Prostate gland (tissue), 2 donors: ENCODE data around the gene C8A. TPM values are rescaled to one million over a fixed set of nuclear protein-coding genes. Genes with fewer than 3 reads are reported as not detected.

Experiments
- DNase-seq: peaks from one replicate; pipeline ENCODE4 v3.0.0-alpha.2; 2019; ENCODE audit warnings: low spot score
- H3K27ac ChIP-seq, 2 donors: fragments of 200-600 bp; sonication (generic); 2 replicates each; pipeline ENCODE4 v1.5.1; 2017 to 2019
- H3K27me3 ChIP-seq: fragments of 200-600 bp; sonication (generic); replicated peaks from 2 replicates; pipeline ENCODE4 v1.5.1; 2019; ENCODE audit not compliant: insufficient read depth
- H3K36me3 ChIP-seq, 2 donors: fragments of 200-600 bp; sonication (generic); 1 replicate in 1 of 2; 2 replicates in 1 of 2; pipeline versions ENCODE4 v1.5.1 to v1.8.1; 2017 to 2019
- H3K4me1 ChIP-seq: fragments of 200-600 bp; sonication (generic); replicated peaks from 2 replicates; pipeline ENCODE4 v1.5.1; 2019
- H3K4me3 ChIP-seq, 2 donors: fragments of 200-600 bp; sonication (generic); 2 replicates each; pipeline ENCODE4 v1.5.1; 2017 to 2019
- H3K9me3 ChIP-seq: fragments of 200-600 bp; sonication (generic); 2 replicates; pipeline ENCODE4 v1.5.1; 2017
- POLR2A ChIP-seq: fragments of 450-650 bp; IDR thresholded peaks from one replicate; pipeline ENCODE4 v1.6.1; 2016; ENCODE audit warnings: antibody characterized with exemption, mild to moderate bottlenecking
- POLR2AphosphoS5 ChIP-seq: sonication (generic); formaldehyde crosslinking; IDR thresholded peaks from one replicate; pipeline ENCODE4 v1.6.1; 2017; ENCODE audit warnings: antibody characterized with exemption
- WGBS: methylation state at CpG from one replicate; pipeline ENCODE4 v1.1.5; 2018; 5-methylcytosine and 5-hydroxymethylcytosine counted together
- intact Hi-C: fragments of 100-400 bp; cut with DNase I; formaldehyde crosslinking; loops from one replicate; pipeline ENCODE4 v1.14.2; 2022
- total RNA-seq, 2 donors: library from RNA; depleted of rRNA; stranded (reverse); fragments of >200 nt; gene quantifications; one replicate each; pipeline ENCODE4 v1.1.0, GENCODE V29; 2016
- TF ChIP-seq, protein P1 (sequence below), 4 experiments: fragments of 200-600 bp in 2 of 4; fragments of 450-650 bp in 2 of 4; sonication (generic) in 2 of 4; IDR thresholded peaks; 1 replicate in 3 of 4; 2 replicates in 1 of 4; pipeline ENCODE4 v1.5.1; 2016 to 2019; ENCODE audit warnings: antibody characterized with exemption in 4 of 4, mild to moderate bottlenecking in 2 of 4, moderate library complexity in 2 of 4

Gene C8A
- total RNA-seq, 2 donors from 2014 or later: not detected

DNA sequence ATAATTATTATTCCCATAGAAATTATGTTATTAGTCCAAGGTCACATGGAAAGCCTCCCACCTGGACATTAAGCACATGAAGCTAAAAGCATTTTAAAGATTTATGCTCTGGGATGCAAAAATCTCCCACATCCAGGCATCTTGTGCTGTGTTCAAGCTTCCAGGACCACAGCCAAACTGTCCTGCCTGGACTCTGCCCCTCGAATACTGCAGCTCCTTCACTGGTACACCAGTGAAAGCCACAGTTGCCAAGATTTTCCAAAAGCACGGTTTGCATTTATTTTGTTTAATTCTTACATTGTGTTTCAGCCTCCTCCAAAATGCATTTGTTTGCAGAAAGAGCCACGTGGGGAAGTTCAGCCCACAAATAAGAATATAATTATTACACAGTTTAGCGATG lies 72.6 kb downstream of the C8A start:
- Histone ChIP-seq H3K4me3 (no peak overlapping the region), H3K27me3 (no peaks in the 10 kb centered on the region), H3K36me3 (no peaks in the 10 kb centered on the region), H3K27ac (no peak overlapping the region), H3K9me3 (no peaks in the 10 kb centered on the region), H3K4me1 (no peaks in the 10 kb centered on the region)
- intact Hi-C loops: no loop called here
- no peak for DNase-seq
- WGBS: 38% methylated on average over 4 of the region's 4 CpGs
- TF ChIP-seq, protein P1, sequence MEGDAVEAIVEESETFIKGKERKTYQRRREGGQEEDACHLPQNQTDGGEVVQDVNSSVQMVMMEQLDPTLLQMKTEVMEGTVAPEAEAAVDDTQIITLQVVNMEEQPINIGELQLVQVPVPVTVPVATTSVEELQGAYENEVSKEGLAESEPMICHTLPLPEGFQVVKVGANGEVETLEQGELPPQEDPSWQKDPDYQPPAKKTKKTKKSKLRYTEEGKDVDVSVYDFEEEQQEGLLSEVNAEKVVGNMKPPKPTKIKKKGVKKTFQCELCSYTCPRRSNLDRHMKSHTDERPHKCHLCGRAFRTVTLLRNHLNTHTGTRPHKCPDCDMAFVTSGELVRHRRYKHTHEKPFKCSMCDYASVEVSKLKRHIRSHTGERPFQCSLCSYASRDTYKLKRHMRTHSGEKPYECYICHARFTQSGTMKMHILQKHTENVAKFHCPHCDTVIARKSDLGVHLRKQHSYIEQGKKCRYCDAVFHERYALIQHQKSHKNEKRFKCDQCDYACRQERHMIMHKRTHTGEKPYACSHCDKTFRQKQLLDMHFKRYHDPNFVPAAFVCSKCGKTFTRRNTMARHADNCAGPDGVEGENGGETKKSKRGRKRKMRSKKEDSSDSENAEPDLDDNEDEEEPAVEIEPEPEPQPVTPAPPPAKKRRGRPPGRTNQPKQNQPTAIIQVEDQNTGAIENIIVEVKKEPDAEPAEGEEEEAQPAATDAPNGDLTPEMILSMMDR (IDR thresholded peaks at IDR 0.05): no peak
- no peak for TF ChIP-seq POLR2AphosphoS5
- TF ChIP-seq POLR2A: no peak

DNA sequence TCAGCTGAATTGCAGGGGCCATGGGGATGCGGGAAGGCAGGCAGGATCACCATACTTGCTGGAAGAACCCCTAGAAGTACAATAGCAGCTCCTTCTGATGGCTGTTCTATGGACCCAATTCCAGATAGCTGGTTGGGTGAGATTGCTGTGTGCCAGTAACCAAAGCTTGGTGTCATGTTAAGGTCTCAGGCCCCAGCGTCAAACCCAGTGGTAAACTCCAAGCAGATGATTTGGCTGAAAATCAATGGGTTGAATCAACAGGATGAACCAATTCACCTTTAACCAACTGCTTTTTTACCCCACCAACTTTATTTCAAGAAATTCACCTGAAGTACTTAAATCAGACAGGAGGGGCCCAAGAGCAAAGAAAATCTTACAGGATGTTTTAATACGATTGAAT lies 73.4 kb downstream of the C8A start:
- Histone ChIP-seq H3K4me1 (no peaks in the 10 kb centered on the region), H3K4me3 (no peak overlapping the region), H3K27me3 (no peaks in the 10 kb centered on the region), H3K27ac (no peak overlapping the region), H3K36me3 (no peaks in the 10 kb centered on the region), H3K9me3 (no peaks in the 10 kb centered on the region)
- WGBS: 95% methylated on average over 3 of the region's 3 CpGs
- no peak for DNase-seq
- intact Hi-C loops: no loop called here
- TF ChIP-seq POLR2A (no peak), POLR2AphosphoS5 (no peak)
- TF ChIP-seq, protein P1 (IDR thresholded peaks at IDR 0.05): no peak

DNA sequence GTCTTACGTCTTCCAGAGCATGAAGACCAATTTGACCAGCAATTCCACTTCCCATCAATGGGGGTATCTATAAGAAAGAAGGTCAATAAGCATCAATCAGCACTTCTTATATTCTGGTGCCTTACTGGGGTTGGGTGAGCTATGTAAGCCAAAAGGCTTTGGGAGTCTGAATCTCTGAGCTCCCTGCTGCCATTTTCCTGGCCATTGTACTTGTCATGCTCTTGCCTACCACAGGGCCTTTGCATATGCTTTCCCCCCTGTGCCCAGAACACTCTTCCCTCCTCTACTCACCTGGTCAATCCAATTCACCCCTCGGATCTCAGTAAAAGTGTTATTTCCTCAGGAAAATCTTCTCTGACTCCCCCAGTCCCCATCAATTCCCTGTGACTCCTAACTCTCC lies 74.9 kb downstream of the C8A start:
- intact Hi-C loops: no loop called here
- TF ChIP-seq POLR2A: no peak
- TF ChIP-seq, protein P1 (IDR thresholded peaks at IDR 0.05): no peak
- TF ChIP-seq POLR2AphosphoS5: no peak
- H3K4me1 ChIP-seq: no peaks in the 10 kb centered on the region
- no peak for DNase-seq
- 95% methylated on average over 2 of the region's 2 CpGs for WGBS
- no peaks in the 10 kb centered on the region for H3K9me3 ChIP-seq
- no peaks in the 10 kb centered on the region for H3K27me3 ChIP-seq
- H3K27ac ChIP-seq: no peak overlapping the region
- H3K36me3 ChIP-seq: no peaks in the 10 kb centered on the region
- no peak overlapping the region for H3K4me3 ChIP-seq

DNA sequence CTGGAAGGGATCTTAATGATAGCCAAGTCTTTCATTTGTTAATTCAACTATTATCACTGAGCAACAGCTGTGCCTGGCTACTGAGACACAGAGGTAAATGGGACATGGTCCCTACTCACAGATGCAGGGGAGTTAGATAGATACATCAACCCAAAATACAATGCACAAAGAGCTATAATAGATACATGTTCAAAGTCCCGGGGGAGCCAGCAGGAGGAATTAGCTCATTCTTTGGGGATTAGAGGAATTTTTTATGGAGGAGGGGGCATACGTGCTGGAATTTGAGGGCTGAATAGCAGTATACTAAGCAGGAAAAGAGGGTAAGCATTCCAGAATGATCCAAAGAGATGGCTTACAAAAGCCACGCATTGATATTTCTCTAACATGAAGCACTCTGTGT lies 76.6 kb downstream of the C8A start:
- DNase-seq: no peak
- WGBS: 81% methylated on average over 3 of the region's 3 CpGs
- H3K27ac ChIP-seq: no peak overlapping the region
- no peaks in the 10 kb centered on the region for H3K27me3 ChIP-seq
- TF ChIP-seq, protein P1 (IDR thresholded peaks at IDR 0.05): no peak
- no peak for TF ChIP-seq POLR2A
- TF ChIP-seq POLR2AphosphoS5: no peak
- no peak overlapping the region for H3K4me3 ChIP-seq
- no peaks in the 10 kb centered on the region for H3K4me1 ChIP-seq
- intact Hi-C loops: no loop called here
- H3K9me3 ChIP-seq: no peaks in the 10 kb centered on the region
- H3K36me3 ChIP-seq: no peaks in the 10 kb centered on the region

DNA sequence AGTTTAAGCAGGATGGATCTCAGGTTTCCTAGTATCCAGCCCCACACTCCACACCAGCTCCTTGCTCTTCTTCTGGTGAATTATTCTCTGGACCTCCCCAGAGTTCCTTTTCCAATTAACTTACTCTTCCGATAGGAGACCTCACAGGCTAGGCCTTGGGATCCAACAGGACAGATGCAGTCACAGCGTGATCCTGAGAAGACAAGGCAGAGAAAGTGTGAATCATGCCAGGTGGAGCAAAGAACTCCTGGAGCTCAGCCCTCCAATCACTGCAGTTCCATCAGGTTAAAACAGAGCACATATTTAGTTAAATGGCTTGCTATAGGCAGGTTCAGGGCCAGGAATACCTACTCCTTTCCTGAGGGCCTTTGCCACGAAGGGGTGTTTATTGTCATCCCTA lies 77.1 kb downstream of the C8A start:
- WGBS: 92% methylated on average over 3 of the region's 3 CpGs
- DNase-seq: no peak
- Histone ChIP-seq H3K9me3 (no peaks in the 10 kb centered on the region), H3K4me1 (no peaks in the 10 kb centered on the region), H3K36me3 (no peaks in the 10 kb centered on the region), H3K27ac (no peak overlapping the region), H3K4me3 (no peak overlapping the region), H3K27me3 (no peaks in the 10 kb centered on the region)
- TF ChIP-seq, protein P1 (IDR thresholded peaks at IDR 0.05): no peak
- TF ChIP-seq POLR2A (no peak), POLR2AphosphoS5 (no peak)
- intact Hi-C loops: no loop called here
